Loucy (cell line): ENCODE measurements around the gene ZNF681.

Experiments used
- H2AFZ ChIP-seq: fragments of 200-600 bp; sonication (generic); 2 replicates; pipeline ENCODE4 v1.6.0; 2016; ENCODE audit warnings: antibody characterized with exemption, mild to moderate bottlenecking, low read length, moderate library complexity
- H3F3A ChIP-seq: fragments of 200-600 bp; 2 replicates; pipeline ENCODE4 v1.6.0; 2016; ENCODE audit warnings: antibody characterized with exemption, low read depth, mild to moderate bottlenecking
- H3K27me3 ChIP-seq: fragments of 200-600 bp; sonication (generic); 2 replicates; pipeline ENCODE4 v1.6.1; 2014; ENCODE audit warnings: low read length, mild to moderate bottlenecking; ENCODE audit not compliant: insufficient read depth, poor library complexity, severe bottlenecking
- H3K36me3 ChIP-seq: fragments of 200-600 bp; sonication (generic); 2 replicates; pipeline ENCODE4 v1.6.1; 2016; ENCODE audit warnings: low read length; ENCODE audit not compliant: insufficient read depth
- H3K4me1 ChIP-seq: fragments of 200-600 bp; sonication (generic); 2 replicates; pipeline ENCODE4 v1.5.1; 2014; ENCODE audit warnings: low read length, mild to moderate bottlenecking; ENCODE audit not compliant: insufficient read depth, poor library complexity, severe bottlenecking
- H3K4me2 ChIP-seq: fragments of 200-600 bp; sonication (generic); 2 replicates; pipeline ENCODE4 v1.6.0; 2014; ENCODE audit warnings: antibody characterized with exemption, low read length, low read depth, mild to moderate bottlenecking; ENCODE audit not compliant: poor library complexity, severe bottlenecking
- H3K4me3 ChIP-seq: fragments of 200-600 bp; sonication (generic); 2 replicates; pipeline ENCODE4 v1.5.1; 2014; ENCODE audit warnings: low read length, mild to moderate bottlenecking, mixed read lengths; ENCODE audit not compliant: poor library complexity, severe bottlenecking
- H3K79me2 ChIP-seq: fragments of 200-600 bp; sonication (generic); 2 replicates; pipeline ENCODE4 v1.6.1; 2014; ENCODE audit warnings: low read length; ENCODE audit not compliant: insufficient read depth
- H3K9ac ChIP-seq: fragments of 200-600 bp; sonication (generic); 2 replicates; pipeline ENCODE4 v1.6.0; 2014; ENCODE audit warnings: mild to moderate bottlenecking, low read depth, low read length, moderate library complexity; ENCODE audit not compliant: poor library complexity, severe bottlenecking
- H3K9me2 ChIP-seq: fragments of 200-600 bp; sonication (generic); replicated peaks from 2 replicates; pipeline ENCODE4 v1.6.1; 2016; ENCODE audit warnings: low read depth, low read length, mixed read lengths
- H3K9me3 ChIP-seq: fragments of 200-600 bp; sonication (generic); 2 replicates; pipeline ENCODE4 v1.6.1; 2014; ENCODE audit warnings: mild to moderate bottlenecking, antibody characterized with exemption, low read length, low read depth; ENCODE audit not compliant: insufficient read depth
- H4K20me1 ChIP-seq: fragments of 200-600 bp; sonication (generic); 2 replicates; pipeline ENCODE4 v1.6.0; 2014; ENCODE audit warnings: antibody characterized with exemption, low read length, mild to moderate bottlenecking; ENCODE audit not compliant: insufficient read depth, poor library complexity, severe bottlenecking
- EZH2phosphoT487 ChIP-seq: fragments of 200-600 bp; IDR thresholded peaks from 2 replicates; pipeline ENCODE4 v1.6.1; 2018; ENCODE audit warnings: antibody characterized with exemption, mild to moderate bottlenecking, moderate library complexity, borderline replicate concordance
- TF ChIP-seq, protein P1 (sequence below): fragments of 200-600 bp; sonication (generic); conservative IDR thresholded peaks from 2 replicates; pipeline ENCODE4 v1.5.1; 2014; ENCODE audit warnings: mild to moderate bottlenecking, antibody characterized with exemption, low read length

The ZNF681 gene

GRCh38 chr19:23758187-23759074, at the start of gene ZNF681:
Gene ZNF681 (minus strand): TSS chr19:23758891. CDS start chr19:23758749, 142 bp downstream.
- Histone ChIP-seq H3F3A (no peaks in the 10 kb centered on the region), H3K4me3 (peak within 1 kb of the TSS; percentile 84), H2AFZ (peak within 1 kb of the TSS; percentile 71), H3K27me3 (no peaks in the 10 kb centered on the region), H3K79me2 (peaks cover 30% of the 10 kb centered on the region), H3K36me3 (no peaks in the 10 kb centered on the region), H3K9me3 (no peaks in the 10 kb centered on the region), H3K9ac (peak within 1 kb of the TSS; percentile 92), H3K4me2 (peak within 1 kb of the TSS; percentile 79), H4K20me1 (no peaks in the 10 kb centered on the region), H3K9me2 (no peaks in the 10 kb centered on the region), H3K4me1 (peaks cover 12% of the 10 kb centered on the region)
- TF ChIP-seq, protein P1, sequence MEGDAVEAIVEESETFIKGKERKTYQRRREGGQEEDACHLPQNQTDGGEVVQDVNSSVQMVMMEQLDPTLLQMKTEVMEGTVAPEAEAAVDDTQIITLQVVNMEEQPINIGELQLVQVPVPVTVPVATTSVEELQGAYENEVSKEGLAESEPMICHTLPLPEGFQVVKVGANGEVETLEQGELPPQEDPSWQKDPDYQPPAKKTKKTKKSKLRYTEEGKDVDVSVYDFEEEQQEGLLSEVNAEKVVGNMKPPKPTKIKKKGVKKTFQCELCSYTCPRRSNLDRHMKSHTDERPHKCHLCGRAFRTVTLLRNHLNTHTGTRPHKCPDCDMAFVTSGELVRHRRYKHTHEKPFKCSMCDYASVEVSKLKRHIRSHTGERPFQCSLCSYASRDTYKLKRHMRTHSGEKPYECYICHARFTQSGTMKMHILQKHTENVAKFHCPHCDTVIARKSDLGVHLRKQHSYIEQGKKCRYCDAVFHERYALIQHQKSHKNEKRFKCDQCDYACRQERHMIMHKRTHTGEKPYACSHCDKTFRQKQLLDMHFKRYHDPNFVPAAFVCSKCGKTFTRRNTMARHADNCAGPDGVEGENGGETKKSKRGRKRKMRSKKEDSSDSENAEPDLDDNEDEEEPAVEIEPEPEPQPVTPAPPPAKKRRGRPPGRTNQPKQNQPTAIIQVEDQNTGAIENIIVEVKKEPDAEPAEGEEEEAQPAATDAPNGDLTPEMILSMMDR = peak; percentile 30; the same call in 1 of the 2 replicates
- no peak for TF ChIP-seq EZH2phosphoT487

GRCh38 chr19:23804676-23805075, 46.0 kb upstream of the ZNF681 start:
- H3K79me2 ChIP-seq = peaks cover 17% of the 10 kb centered on the region
- H3K4me3 ChIP-seq = no peak overlapping the region
- no peak overlapping the region for H3K9ac ChIP-seq

DNA sequence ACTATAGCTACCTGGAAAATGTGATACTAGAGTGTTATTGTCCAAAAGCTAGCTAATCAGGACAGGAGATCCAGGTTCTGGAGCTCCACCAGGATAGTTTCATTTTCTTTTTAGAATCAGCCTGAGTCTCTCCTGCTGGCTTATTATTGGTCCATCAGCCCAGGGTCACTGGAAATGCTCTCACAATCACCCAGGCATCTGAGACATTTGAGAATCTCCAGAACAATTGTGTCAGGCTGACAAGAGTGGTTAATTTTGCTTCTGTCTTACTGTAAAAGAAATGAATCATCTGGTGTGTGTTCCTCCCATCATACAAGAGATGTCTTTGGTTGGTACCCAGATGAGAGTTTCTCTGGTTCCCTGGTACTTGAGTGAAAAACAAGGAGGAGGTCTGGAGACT, 43.6 kb upstream of the ZNF681 start:
- Histone ChIP-seq H3K9me2 (no peaks in the 10 kb centered on the region), H4K20me1 (no peaks in the 10 kb centered on the region), H3K79me2 (peaks cover 21% of the 10 kb centered on the region), H2AFZ (peak overlapping the region; percentile 59), H3K27me3 (no peaks in the 10 kb centered on the region), H3K4me3 (peak overlapping the region; percentile 54), H3K4me1 (peaks cover 45% of the 10 kb centered on the region), H3K36me3 (no peaks in the 10 kb centered on the region), H3K9me3 (no peaks in the 10 kb centered on the region), H3K4me2 (peak overlapping the region; percentile 62), H3K9ac (peak overlapping the region; percentile 33), H3F3A (peaks cover 3% of the 10 kb centered on the region; the same call in 1 of the 2 replicates)
- TF ChIP-seq, protein P1 = no peak
- TF ChIP-seq EZH2phosphoT487 = no peak

More at GRCh38 chr19:23804676-23805075, 46.0 kb upstream of the ZNF681 start:
- H3K4me2 ChIP-seq = no peak overlapping the region
- H4K20me1 ChIP-seq = no peaks in the 10 kb centered on the region
- H3F3A ChIP-seq = peaks cover 2% of the 10 kb centered on the region; the same call in 1 of the 2 replicates
- no peaks in the 10 kb centered on the region for H3K27me3 ChIP-seq
- H3K36me3 ChIP-seq = no peaks in the 10 kb centered on the region
- no peaks in the 10 kb centered on the region for H3K9me2 ChIP-seq
- H3K9me3 ChIP-seq = no peaks in the 10 kb centered on the region
- no peak overlapping the region for H2AFZ ChIP-seq
- no peak for TF ChIP-seq EZH2phosphoT487
- TF ChIP-seq, protein P1 = no peak
- H3K4me1 ChIP-seq = peaks cover 29% of the 10 kb centered on the region
